Fibroblast of the aortic adventitia (primary cell): ENCODE results near the gene COMTD1. TPM values are rescaled to one million over a fixed set of nuclear protein-coding genes. Genes with fewer than 3 reads are reported as not detected.

Experiments
- DNase-seq: peaks from one replicate; pipeline ENCODE4 v3.0.0-alpha.2; 2010; ENCODE audit warnings: low read depth
- H3K4me3 ChIP-seq: 2 replicates; pipeline ENCODE4 v1.5.1; 2011; ENCODE audit warnings: low read depth, mild to moderate bottlenecking, control low read depth, low read length, moderate library complexity
- CTCF ChIP-seq: IDR thresholded peaks from 2 replicates; pipeline ENCODE4 v1.5.1; 2011; ENCODE audit warnings: mild to moderate bottlenecking, low read length, control low read depth, inconsistent platforms; ENCODE audit not compliant: insufficient read depth
- total RNA-seq: library from RNA; depleted of rRNA; stranded (reverse); fragments of >200 nt; gene quantifications from 2 replicates; pipeline ENCODE4 v1.2.3, GENCODE V29; 2012; ENCODE audit warnings: low replicate concordance

COMTD1 gene
- 7.0 and 16.3 TPM in 2 replicates for total RNA-seq

- TF ChIP-seq CTCF = peak; percentile 100
- peak within 1 kb of the TSS; percentile 74 for H3K4me3 ChIP-seq
- DNase-seq = peak; percentile 83
Measured at GRCh38 chr10:75235375-75236177, at the start of gene COMTD1. TSS of gene COMTD1 (minus strand) at chr10:75235957. CDS start at chr10:75235928, 29 bp downstream.

DNA sequence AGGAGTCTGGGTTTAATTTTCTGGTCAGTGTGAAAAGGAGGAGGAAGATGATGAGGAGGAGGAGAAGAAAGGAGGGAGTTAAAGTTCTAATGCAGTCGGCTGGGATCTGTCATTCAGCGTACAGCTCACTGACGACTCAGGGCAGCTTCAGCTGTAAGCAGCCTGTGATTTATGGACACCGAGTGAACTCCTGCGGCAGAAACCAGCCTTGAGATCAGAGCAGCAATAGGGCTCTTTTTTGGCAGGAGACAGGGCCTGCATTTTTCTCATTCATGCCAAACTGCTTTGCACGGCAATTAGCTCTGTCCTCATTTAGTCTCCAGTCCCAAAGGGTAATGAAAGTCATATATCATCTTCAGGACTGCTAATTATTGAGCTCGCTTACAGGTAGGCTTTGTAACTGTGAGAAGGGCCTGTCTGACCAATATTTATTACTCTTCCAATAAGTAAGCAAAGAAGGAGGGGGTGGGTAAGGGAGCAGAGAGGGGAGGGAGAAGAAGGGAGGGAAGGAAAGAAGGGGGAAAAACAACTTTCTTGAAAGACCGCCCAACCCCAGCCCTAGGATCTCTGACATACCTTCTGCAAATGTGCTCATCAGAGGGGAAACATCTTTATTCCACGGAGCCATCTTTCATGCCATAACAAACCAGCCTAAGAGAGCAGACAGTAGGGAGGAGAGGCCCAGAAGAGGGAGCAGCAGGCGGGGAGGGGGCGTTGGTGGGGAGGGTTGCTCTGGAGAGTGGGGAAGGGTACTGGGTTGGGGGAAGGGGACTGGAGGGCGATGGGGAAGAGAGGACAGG, 48.1 kb upstream of the COMTD1 start:
- TF ChIP-seq CTCF = no peak
- H3K4me3 ChIP-seq = no peak overlapping the region
- DNase-seq = peak; percentile 74

- no peak for TF ChIP-seq CTCF
- no peak for DNase-seq
- H3K4me3 ChIP-seq = no peak overlapping the region
Measured at GRCh38 chr10:75283078-75283670, 47.4 kb upstream of the COMTD1 start.

DNA sequence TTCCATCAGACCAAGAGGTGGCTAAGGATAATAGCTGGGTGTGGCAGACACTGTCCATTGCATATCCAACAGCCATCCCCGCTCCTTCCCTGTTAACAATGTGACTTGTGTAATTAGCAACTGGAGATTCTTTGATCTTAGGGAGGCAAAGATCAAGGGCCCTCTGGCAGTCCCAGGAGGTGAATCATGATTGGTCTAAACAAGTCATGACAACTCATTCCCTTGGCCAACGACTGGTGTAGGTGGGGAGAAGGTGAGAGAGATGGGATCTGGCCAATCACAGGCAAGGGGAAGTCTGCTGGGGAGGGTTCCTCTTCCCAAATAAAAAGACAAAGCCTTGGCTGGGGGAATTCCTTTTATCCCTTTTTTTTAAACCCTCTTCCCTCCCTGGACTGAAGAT, 46.2 kb upstream of the COMTD1 start:
- no peak overlapping the region for H3K4me3 ChIP-seq
- TF ChIP-seq CTCF = no peak
- DNase-seq = no peak

DNA sequence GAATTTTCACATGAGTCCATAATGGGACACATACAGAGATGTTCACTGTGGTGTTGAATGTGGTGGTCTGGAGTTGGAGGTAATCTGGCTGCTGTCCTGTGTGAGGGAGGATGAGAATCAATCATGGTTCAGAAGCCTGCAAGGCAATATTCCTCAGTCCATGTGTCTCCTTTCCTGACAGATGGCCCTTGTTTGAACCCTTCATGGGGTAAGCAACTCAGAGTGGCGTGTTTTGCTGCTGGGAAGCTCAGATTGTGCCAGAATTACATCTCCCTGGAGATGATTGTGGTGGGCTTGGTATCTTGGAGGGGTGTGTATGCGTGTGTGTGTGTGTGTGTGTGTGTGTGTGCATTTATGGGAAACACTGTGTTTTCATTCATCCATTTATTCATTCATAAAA, 44.5 kb upstream of the COMTD1 start:
- H3K4me3 ChIP-seq = no peak overlapping the region
- peak; percentile 21 for DNase-seq
- no peak for TF ChIP-seq CTCF

DNA sequence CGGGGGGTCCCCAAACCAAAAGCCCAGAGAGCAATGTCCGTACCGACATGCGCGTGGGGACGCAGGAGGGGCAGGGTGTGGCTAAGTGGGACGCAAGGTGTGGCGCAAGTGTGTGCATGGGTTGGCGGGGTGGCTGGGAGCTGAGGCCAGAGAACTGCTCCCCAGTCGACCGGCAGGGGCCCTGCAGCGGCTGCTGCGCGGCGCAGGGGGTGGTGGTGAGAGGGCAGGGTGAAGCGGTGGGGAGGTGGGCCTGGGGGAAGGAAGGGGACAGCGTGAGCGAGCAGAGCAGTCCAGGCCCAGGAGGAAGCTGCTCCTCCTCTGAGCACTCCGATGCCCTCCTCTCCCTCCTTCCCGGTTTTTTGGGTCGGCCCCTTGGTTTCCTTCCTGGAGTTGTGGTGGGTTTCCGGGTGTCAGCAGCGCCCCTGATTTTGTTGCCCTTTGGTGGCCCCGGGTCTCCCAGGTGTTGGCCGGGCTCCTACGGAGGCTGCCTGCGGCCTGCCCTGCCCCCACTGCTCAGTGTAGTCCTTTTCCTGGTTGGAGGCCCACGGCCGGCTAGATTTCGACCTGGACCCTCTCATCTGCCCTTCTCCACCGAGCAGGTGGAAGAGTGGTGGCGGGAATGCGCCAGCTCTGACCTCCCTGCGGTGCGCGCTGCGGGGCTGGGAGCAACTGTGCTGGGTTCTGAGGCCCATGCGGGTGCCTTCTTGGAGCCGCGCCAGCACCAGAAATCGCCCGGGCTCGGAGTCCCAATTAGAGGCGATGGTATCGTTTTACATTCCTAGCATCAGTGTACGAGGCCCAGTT, 40.5 kb upstream of the COMTD1 start:
- DNase-seq = no peak
- no peak overlapping the region for H3K4me3 ChIP-seq
- TF ChIP-seq CTCF = no peak
